Spleen (tissue), 7 donors: ENCODE results near the gene CDKN1C.

Experiments
- POLR2AphosphoS5 ChIP-seq, 3 donors: sonication (generic); formaldehyde crosslinking; IDR thresholded peaks; one replicate each; pipeline ENCODE4 v1.5.1; 2017; ENCODE audit warnings: antibody characterized with exemption in 3 of 3
- TF ChIP-seq, protein P1 (sequence below), 11 experiments: fragments of 200-600 bp in 7 of 11; fragments of 450-650 bp in 4 of 11; sonication (generic) in 4 of 11; IDR thresholded peaks in 8 of 11; conservative IDR thresholded peaks in 3 of 11; 1 replicate in 7 of 11; 2 replicates in 4 of 11; pipeline versions ENCODE4 v1.4.0 to v1.8.0; 2016 to 2021; ENCODE audit warnings: antibody characterized with exemption in 11 of 11, inconsistent platforms in 4 of 11, mild to moderate bottlenecking in 1 of 11
- donor health status: DM: no; HTN: no; CAD: no; lungs with moderate emphysema.
- donor health status: DM: no; HTN: no; CAD: no.
- donor health status: DM: no; HTN: no; CAD: no.

DNA sequence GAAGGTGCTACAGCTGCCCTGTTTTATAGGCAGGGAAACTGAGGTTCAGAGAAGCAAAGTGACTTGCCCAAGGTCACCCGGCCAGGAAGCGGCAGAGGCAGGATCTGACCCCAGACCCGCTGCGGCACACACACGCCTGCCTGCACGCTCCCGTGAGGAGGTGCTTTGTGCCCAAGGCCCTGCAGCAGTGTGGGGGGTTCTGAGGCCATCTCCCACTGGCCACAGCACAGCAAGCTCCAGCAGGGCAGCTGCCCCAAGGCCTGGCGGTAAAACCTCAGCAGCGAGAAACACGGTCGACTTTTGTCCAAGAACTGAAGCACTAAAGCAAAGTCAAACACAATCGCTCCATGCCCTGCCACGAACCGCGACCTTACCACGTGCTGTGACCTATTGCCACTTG, 42.7 kb downstream of the CDKN1C start:
- TF ChIP-seq, protein P1, sequence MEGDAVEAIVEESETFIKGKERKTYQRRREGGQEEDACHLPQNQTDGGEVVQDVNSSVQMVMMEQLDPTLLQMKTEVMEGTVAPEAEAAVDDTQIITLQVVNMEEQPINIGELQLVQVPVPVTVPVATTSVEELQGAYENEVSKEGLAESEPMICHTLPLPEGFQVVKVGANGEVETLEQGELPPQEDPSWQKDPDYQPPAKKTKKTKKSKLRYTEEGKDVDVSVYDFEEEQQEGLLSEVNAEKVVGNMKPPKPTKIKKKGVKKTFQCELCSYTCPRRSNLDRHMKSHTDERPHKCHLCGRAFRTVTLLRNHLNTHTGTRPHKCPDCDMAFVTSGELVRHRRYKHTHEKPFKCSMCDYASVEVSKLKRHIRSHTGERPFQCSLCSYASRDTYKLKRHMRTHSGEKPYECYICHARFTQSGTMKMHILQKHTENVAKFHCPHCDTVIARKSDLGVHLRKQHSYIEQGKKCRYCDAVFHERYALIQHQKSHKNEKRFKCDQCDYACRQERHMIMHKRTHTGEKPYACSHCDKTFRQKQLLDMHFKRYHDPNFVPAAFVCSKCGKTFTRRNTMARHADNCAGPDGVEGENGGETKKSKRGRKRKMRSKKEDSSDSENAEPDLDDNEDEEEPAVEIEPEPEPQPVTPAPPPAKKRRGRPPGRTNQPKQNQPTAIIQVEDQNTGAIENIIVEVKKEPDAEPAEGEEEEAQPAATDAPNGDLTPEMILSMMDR (IDR thresholded peaks at IDR 0.05 in 8 of 11, conservative IDR thresholded peaks at IDR 0.05 in 3 of 11) = no peak
- TF ChIP-seq POLR2AphosphoS5 (IDR thresholded peaks at IDR 0.05) = no peak
